Measurements from ENCODE around the gene ANKS3.
A peak's percentile ranks its signal among the peaks of the same experiment; 100 is the strongest.

The ANKS3 gene

GRCh38 chr16:4694642-4695451 is 39.2 kb downstream of the ANKS3 start:
- no peak for DNase-seq

- DNase-seq: no peak
Observed at GRCh38 chr16:4693956-4694641, 40.0 kb downstream of the ANKS3 start.

- DNase-seq: peak; percentile 99
Observed at GRCh38 chr16:4693296-4693955, 40.6 kb downstream of the ANKS3 start, which contains the start of gene NUDT16L1. TSS of gene NUDT16L1 (plus strand) at chr16:4693562. CDS start at chr16:4693727, 165 bp downstream.

- no peak for DNase-seq
Observed at GRCh38 chr16:4692460-4693295, 41.4 kb downstream of the ANKS3 start.

- no peak for DNase-seq
Observed at GRCh38 chr16:4691666-4692412, 42.2 kb downstream of the ANKS3 start.

- no peak for DNase-seq
Observed at GRCh38 chr16:4690946-4691665, 43.0 kb downstream of the ANKS3 start.

GRCh38 chr16:4689864-4690704 is 44.0 kb downstream of the ANKS3 start:
- DNase-seq: no peak

- no peak for DNase-seq
Observed at GRCh38 chr16:4689091-4689671, 44.9 kb downstream of the ANKS3 start.

- DNase-seq: no peak
Observed at GRCh38 chr16:4688674-4689045, 45.4 kb downstream of the ANKS3 start.

GRCh38 chr16:4687946-4688673 is 46.0 kb downstream of the ANKS3 start:
- no peak for DNase-seq

- DNase-seq: no peak
Observed at GRCh38 chr16:4687416-4687815, 46.7 kb downstream of the ANKS3 start.

GRCh38 chr16:4686497-4687210 is 47.4 kb downstream of the ANKS3 start:
- DNase-seq: no peak

- DNase-seq: no peak
Observed at GRCh38 chr16:4685776-4686496, 48.1 kb downstream of the ANKS3 start.

GRCh38 chr16:4685292-4685691 is 48.8 kb downstream of the ANKS3 start:
- no peak for DNase-seq

- DNase-seq: no peak
Observed at GRCh38 chr16:4684763-4685162, 49.3 kb downstream of the ANKS3 start.

GRCh38 chr16:4684058-4684715 is 49.9 kb downstream of the ANKS3 start:
- DNase-seq: no peak
